Glutamatergic neuron (in vitro differentiated cells): ENCODE measurements around the gene M6PR. TPM values are rescaled to one million over a fixed set of nuclear protein-coding genes. Genes with fewer than 3 reads are reported as not detected.

Experiments used
- DNase-seq: peaks from one replicate; pipeline ENCODE4 v3.0.0; 2022
- H3K27ac Mint-ChIP-seq: one replicate; pipeline ENCODE4 v1.8.0; 2020; ENCODE audit warnings: mild to moderate bottlenecking, mixed read lengths, inconsistent platforms; ENCODE audit not compliant: unreplicated experiment
- H3K27me3 Mint-ChIP-seq: one replicate; pipeline ENCODE4 v1.8.0; 2020; ENCODE audit warnings: mild to moderate bottlenecking, moderate library complexity, mixed read lengths, inconsistent platforms; ENCODE audit not compliant: unreplicated experiment
- H3K36me3 Mint-ChIP-seq: one replicate; pipeline ENCODE4 v1.8.0; 2020; ENCODE audit warnings: mild to moderate bottlenecking, mixed read lengths, inconsistent platforms; ENCODE audit not compliant: unreplicated experiment
- H3K4me1 Mint-ChIP-seq: one replicate; pipeline ENCODE4 v1.8.0; 2020; ENCODE audit warnings: mild to moderate bottlenecking, low read depth, mixed read lengths, inconsistent platforms; ENCODE audit not compliant: unreplicated experiment
- H3K4me3 Mint-ChIP-seq: one replicate; pipeline ENCODE4 v1.8.0; 2020; ENCODE audit warnings: mild to moderate bottlenecking, mixed read lengths, inconsistent platforms; ENCODE audit not compliant: unreplicated experiment
- H3K9me3 Mint-ChIP-seq: one replicate; pipeline ENCODE4 v1.8.0; 2020; ENCODE audit warnings: mild to moderate bottlenecking, moderate library complexity, mixed read lengths, inconsistent platforms; ENCODE audit not compliant: unreplicated experiment
- CTCF ChIP-seq: fragments of 200-600 bp; sonication (generic); IDR thresholded peaks from one replicate; pipeline ENCODE4 v1.5.0; 2021; ENCODE audit not compliant: partially characterized antibody, unreplicated experiment
- total RNA-seq: library from RNA; stranded (reverse); fragmentation: NEBNext Ultra II Directional; extraction: Animal tissue kit (Norgen Biotek cat#: 25700); gene quantifications from one replicate; pipeline ENCODE4 v1.2.1, GENCODE V29; 2021; ENCODE audit not compliant: unreplicated experiment

Gene M6PR
- total RNA-seq, 1 donor from 2014 or later: 98.8 TPM

GRCh38 chr12:8991371-8992345, 42.2 kb upstream of the M6PR start:
- Mint-ChIP-seq H3K4me1 (no peaks in the 10 kb centered on the region), H3K4me3 (no peak overlapping the region), H3K9me3 (no peaks in the 10 kb centered on the region), H3K27ac (no peak overlapping the region), H3K36me3 (no peaks in the 10 kb centered on the region), H3K27me3 (no peaks in the 10 kb centered on the region)
- no peak for TF ChIP-seq CTCF
- DNase-seq: no peak

- H3K4me3 Mint-ChIP-seq: no peak within 1 kb of the TSS
Measured at GRCh38 chr12:8989413-8989812, 40.0 kb upstream of the M6PR start, which contains the start of gene KLRG1. KLRG1 (plus strand) TSS chr12:8989546; CDS start chr12:8989636, 90 bp downstream.

GRCh38 chr12:8987685-8988084, 38.2 kb upstream of the M6PR start:
- H3K9me3 Mint-ChIP-seq: no peaks in the 10 kb centered on the region
- DNase-seq: no peak
- no peak overlapping the region for H3K4me3 Mint-ChIP-seq
- H3K4me1 Mint-ChIP-seq: no peaks in the 10 kb centered on the region
- no peaks in the 10 kb centered on the region for H3K36me3 Mint-ChIP-seq
- no peaks in the 10 kb centered on the region for H3K27me3 Mint-ChIP-seq
- no peak overlapping the region for H3K27ac Mint-ChIP-seq
- no peak for TF ChIP-seq CTCF

More at GRCh38 chr12:8989413-8989812, 40.0 kb upstream of the M6PR start, which contains the start of gene KLRG1:
- Mint-ChIP-seq H3K27me3 (no peaks in the 10 kb centered on the region), H3K9me3 (no peaks in the 10 kb centered on the region), H3K36me3 (no peaks in the 10 kb centered on the region), H3K4me1 (no peaks in the 10 kb centered on the region), H3K27ac (no peak within 1 kb of the TSS)
- no peak for DNase-seq
- no peak for TF ChIP-seq CTCF

GRCh38 chr12:8987163-8987562, 37.7 kb upstream of the M6PR start:
- no peaks in the 10 kb centered on the region for H3K27me3 Mint-ChIP-seq
- H3K9me3 Mint-ChIP-seq: no peaks in the 10 kb centered on the region
- no peak overlapping the region for H3K27ac Mint-ChIP-seq
- no peak for DNase-seq
- no peak overlapping the region for H3K4me3 Mint-ChIP-seq
- no peak for TF ChIP-seq CTCF
- no peaks in the 10 kb centered on the region for H3K4me1 Mint-ChIP-seq
- H3K36me3 Mint-ChIP-seq: no peaks in the 10 kb centered on the region

- no peak for TF ChIP-seq CTCF
- no peak for DNase-seq
- Mint-ChIP-seq H3K36me3 (peaks cover 4% of the 10 kb centered on the region), H3K4me1 (no peaks in the 10 kb centered on the region), H3K4me3 (no peak overlapping the region), H3K9me3 (no peaks in the 10 kb centered on the region), H3K27ac (no peak overlapping the region), H3K27me3 (no peaks in the 10 kb centered on the region)
Measured at GRCh38 chr12:8985213-8985754, 35.8 kb upstream of the M6PR start.
